Psoas muscle (tissue), 8 donors: Measurements from ENCODE around the gene HMGCR. TPM values are rescaled to one million over a fixed set of nuclear protein-coding genes. Genes with fewer than 3 reads are reported as not detected.

Experiments used
- ATAC-seq, 4 donors: fragments of 200-7000 bp; cut with Tn5 transposase; one replicate each; pipeline ENCODE4 v1.9.1; 2020; ENCODE audit warnings: moderate library complexity in 3 of 4, mild to moderate bottlenecking in 2 of 4
- DNase-seq, 2 donors: peaks; one replicate each; pipeline ENCODE4 v3.0.0-alpha.2; 2020
- H3K27ac ChIP-seq: fragments of 200-600 bp; one replicate; pipeline ENCODE4 v1.8.0; 2022
- H3K27me3 ChIP-seq, 3 donors: fragments of 200-600 bp in 1 of 3; one replicate each; pipeline versions ENCODE4 v1.6.1 to v1.8.0; 2013 to 2022; ENCODE audit warnings: low read length in 2 of 3, mild to moderate bottlenecking in 2 of 3, moderate library complexity in 1 of 3; ENCODE audit not compliant: insufficient read depth in 3 of 3
- H3K36me3 ChIP-seq, 2 donors: fragments of 200-600 bp in 1 of 2; one replicate each; pipeline versions ENCODE4 v1.6.1 to v1.8.0; 2013 to 2022; ENCODE audit warnings: low read depth in 1 of 2, mild to moderate bottlenecking in 1 of 2, moderate library complexity in 1 of 2; ENCODE audit not compliant: insufficient read depth in 1 of 2
- H3K4me1 ChIP-seq: fragments of 200-600 bp; one replicate; pipeline ENCODE4 v1.8.0; 2022
- H3K4me3 ChIP-seq: fragments of 200-600 bp; one replicate; pipeline ENCODE4 v1.8.0; 2022; ENCODE audit warnings: mild to moderate bottlenecking
- H3K9me3 ChIP-seq: fragments of 200-600 bp; one replicate; pipeline ENCODE4 v1.8.0; 2022
- WGBS, 3 donors: extraction: QIAGEN DNeasy Blood & Tissue Kit; methylation state at CpG; one replicate each; pipeline versions ENCODE4 v1.1.6 to v1.1.7; 2013; 5-methylcytosine and 5-hydroxymethylcytosine counted together
- intact Hi-C, 2 donors: fragments of 100-400 bp; cut with DNase I; formaldehyde crosslinking; loops; one replicate each; pipeline versions ENCODE4 v1.11.0 to v1.14.2; 2022
- polyA plus RNA-seq, 3 donors: library from polyadenylated mRNA; stranded (reverse); fragments of 200-250 nt; gene quantifications; one replicate each; pipeline ENCODE4 v1.2.3, GENCODE V29; 2013
- total RNA-seq, 4 donors: library from RNA; stranded (reverse); fragmentation: NEBNext Ultra II Directional in 2 of 4; extraction: Animal tissue kit (Norgen Biotek cat#: 25700) in 2 of 4; gene quantifications; one replicate each; pipeline versions ENCODE4 v1.2.1 to v1.2.4, GENCODE V29; 2021 to 2023
- TF ChIP-seq, protein P1 (sequence below): fragments of 200-600 bp; IDR thresholded peaks from one replicate; pipeline ENCODE4 v1.8.0; 2022; ENCODE audit warnings: antibody characterized with exemption
- donor health status: healthy with polysubstance abuse.
- donor health status: DM: no; HTN: no; CAD: no; lungs with moderate emphysema.
- donor health status: Bipolar disorder and iron deficiency.
- donor health status: healthy.
- donor health status: DM: yes; HTN: yes; CAD: no.
- donor health status: DM: no; HTN: no; CAD: no.
- donor health status: DM: no; HTN: no; CAD: no.
- donor health status: DM: yes; HTN: yes; CAD: no.

HMGCR gene
- total and polyA plus RNA-seq, 7 donors, result 2.9 to 11.7 (median 6.3) TPM

DNA sequence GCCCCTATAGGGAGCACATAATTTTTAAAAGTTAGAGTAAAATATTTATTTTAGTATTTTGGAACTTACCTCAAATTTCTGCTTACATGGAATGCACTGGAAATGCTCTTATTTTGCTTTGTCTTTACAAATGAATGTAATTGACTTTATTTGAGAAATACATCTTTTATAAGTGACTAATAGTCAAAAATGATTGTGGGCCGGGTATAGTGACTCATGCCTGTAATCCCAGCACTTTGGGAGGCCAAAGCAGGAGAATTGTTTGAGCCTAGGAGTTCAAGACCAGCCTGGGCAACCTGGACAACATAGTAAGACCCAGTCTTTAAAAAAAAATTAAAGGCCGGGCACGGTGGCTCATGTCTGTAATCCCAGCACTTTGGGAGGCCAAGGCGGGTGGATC lies 5.8 kb downstream of the HMGCR start:
- intact Hi-C loops, result loop anchor here in 1 of 2 donors (10.0 kb wide), 2 partner anchors 342 to 578 kb away; partner anchors contain the start of genes GFM2 and NSA2
- DNase-seq, result no peak
- no peak overlapping the region for H3K27ac ChIP-seq
- no peaks in the 10 kb centered on the region for H3K9me3 ChIP-seq
- peaks cover 8% of the 10 kb centered on the region for H3K4me1 ChIP-seq
- TF ChIP-seq, protein P1, sequence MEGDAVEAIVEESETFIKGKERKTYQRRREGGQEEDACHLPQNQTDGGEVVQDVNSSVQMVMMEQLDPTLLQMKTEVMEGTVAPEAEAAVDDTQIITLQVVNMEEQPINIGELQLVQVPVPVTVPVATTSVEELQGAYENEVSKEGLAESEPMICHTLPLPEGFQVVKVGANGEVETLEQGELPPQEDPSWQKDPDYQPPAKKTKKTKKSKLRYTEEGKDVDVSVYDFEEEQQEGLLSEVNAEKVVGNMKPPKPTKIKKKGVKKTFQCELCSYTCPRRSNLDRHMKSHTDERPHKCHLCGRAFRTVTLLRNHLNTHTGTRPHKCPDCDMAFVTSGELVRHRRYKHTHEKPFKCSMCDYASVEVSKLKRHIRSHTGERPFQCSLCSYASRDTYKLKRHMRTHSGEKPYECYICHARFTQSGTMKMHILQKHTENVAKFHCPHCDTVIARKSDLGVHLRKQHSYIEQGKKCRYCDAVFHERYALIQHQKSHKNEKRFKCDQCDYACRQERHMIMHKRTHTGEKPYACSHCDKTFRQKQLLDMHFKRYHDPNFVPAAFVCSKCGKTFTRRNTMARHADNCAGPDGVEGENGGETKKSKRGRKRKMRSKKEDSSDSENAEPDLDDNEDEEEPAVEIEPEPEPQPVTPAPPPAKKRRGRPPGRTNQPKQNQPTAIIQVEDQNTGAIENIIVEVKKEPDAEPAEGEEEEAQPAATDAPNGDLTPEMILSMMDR, result no peak
- H3K27me3 ChIP-seq, result no peaks in the 10 kb centered on the region
- ATAC-seq, result no peak
- H3K4me3 ChIP-seq, result no peak overlapping the region
- peaks cover 0 to 40% of the 10 kb centered on the region in 2 donors for H3K36me3 ChIP-seq
- WGBS, 3 donors, result 91 to 96% (median 96%) methylated on average over 4 of the region's 4 CpGs

DNA sequence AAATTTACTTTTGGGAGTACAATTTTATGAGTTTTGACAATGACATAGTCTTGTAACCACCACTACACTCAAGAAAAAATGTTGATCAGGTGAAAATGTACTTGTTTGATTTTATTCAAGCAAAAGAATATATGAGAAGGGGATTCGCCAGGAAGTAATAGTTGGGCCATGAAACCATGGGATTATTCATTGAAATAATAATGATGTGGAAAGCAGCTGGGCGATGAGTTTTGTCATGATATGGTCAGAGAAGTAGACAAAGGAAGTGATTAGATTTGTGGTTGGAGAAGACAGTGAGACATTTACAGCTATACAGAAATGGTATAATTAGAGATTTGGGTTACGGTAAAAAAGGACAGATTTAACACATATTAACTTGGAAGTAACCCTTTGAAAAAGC lies 11.2 kb downstream of the HMGCR start:
- no peaks in the 10 kb centered on the region for H3K4me1 ChIP-seq
- no peak overlapping the region for H3K4me3 ChIP-seq
- H3K27ac ChIP-seq, result no peak overlapping the region
- ATAC-seq (no peak), DNase-seq (no peak)
- no peaks in the 10 kb centered on the region for H3K9me3 ChIP-seq
- H3K36me3 ChIP-seq, result peaks cover 9 to 93% of the 10 kb centered on the region in 2 donors
- TF ChIP-seq, protein P1, result no peak
- no peaks in the 10 kb centered on the region for H3K27me3 ChIP-seq
- WGBS, 3 donors, result 94 to 95% (median 94%) methylated on average over 3 of the region's 3 CpGs
- intact Hi-C loops, result loop anchor here in 1 of 2 donors (10.0 kb wide), 2 partner anchors 337 to 583 kb away; partner anchors contain the start of genes GFM2 and NSA2

DNA sequence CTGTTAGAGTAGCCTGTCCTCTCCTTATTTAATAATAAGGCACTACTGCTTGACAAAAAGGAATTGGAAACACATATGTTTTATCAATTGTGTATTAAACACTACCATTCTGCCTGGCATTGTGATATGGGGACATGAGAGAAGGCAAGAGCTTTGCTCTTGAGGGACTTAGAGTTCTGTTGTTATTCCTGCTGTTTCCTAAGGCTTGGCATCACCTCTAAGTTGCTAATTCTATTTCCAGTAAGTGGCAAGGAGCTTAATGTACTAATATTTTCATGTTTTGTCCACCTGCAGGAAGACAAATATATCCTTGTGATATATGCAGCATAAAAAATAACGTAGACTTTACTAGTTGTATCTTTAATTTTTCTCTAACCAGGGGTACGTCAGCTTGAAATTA lies 12.6 kb downstream of the HMGCR start:
- H3K27ac ChIP-seq, result no peak overlapping the region
- H3K36me3 ChIP-seq, result peaks cover 9 to 99% of the 10 kb centered on the region in 2 donors
- DNase-seq (no peak), ATAC-seq (no peak)
- H3K27me3 ChIP-seq, result no peaks in the 10 kb centered on the region
- H3K4me1 ChIP-seq, result no peaks in the 10 kb centered on the region
- TF ChIP-seq, protein P1, result no peak
- intact Hi-C loops, result loop anchor here in 1 of 2 donors (10.0 kb wide), 3 partner anchors 235 to 585 kb away; partner anchors contain the start of genes GFM2 and NSA2
- no peaks in the 10 kb centered on the region for H3K9me3 ChIP-seq
- H3K4me3 ChIP-seq, result no peak overlapping the region
- 91 to 95% (median 93%) methylated on average over 2 of the region's 2 CpGs for WGBS, 3 donors

DNA sequence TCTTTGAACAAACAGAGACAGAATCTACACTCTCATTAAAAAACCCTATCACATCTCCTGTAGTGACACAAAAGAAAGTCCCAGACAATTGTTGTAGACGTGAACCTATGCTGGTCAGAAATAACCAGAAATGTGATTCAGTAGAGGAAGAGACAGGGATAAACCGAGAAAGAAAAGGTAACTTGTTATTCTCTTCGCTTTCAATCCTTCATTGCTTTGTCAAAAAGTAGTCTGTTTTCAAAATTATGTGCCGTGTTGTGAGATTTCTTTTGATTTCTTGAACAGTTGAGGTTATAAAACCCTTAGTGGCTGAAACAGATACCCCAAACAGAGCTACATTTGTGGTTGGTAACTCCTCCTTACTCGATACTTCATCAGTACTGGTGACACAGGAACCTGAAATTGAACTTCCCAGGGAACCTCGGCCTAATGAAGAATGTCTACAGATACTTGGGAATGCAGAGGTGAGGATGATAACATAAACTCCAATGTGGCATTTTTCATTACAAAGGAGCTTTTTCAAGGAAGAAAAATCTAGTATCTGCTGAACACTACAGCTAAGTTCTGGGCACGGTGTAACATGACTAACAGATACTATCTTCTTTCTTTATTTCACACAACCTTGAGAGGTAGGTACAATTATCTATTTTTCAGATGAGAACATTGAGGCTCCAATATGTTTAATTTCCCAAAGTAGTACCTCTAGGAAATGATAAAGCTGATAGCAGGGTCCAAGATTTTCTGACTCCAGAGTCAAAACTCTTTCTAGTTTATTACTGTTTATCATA lies 14.3 kb downstream of the HMGCR start:
- DNase-seq, result no peak
- H3K27ac ChIP-seq, result no peak overlapping the region
- intact Hi-C loops, result loop anchor here in 1 of 2 donors (10.0 kb wide), 1 partner anchor 233 kb away; no protein-coding TSS in a partner anchor
- H3K9me3 ChIP-seq, result no peaks in the 10 kb centered on the region
- H3K36me3 ChIP-seq, result peaks cover 9 to 99% of the 10 kb centered on the region in 2 donors
- TF ChIP-seq, protein P1, result no peak
- H3K27me3 ChIP-seq, result no peaks in the 10 kb centered on the region
- H3K4me3 ChIP-seq, result no peak overlapping the region
- ATAC-seq, result no peak
- H3K4me1 ChIP-seq, result no peaks in the 10 kb centered on the region
- WGBS, 3 donors, result 95 to 97% (median 95%) methylated on average over 7 of the region's 7 CpGs
